IMR-90 (cell line): ENCODE measurements around the gene P2RY2. TPM values are rescaled to one million over a fixed set of nuclear protein-coding genes. Genes with fewer than 3 reads are reported as not detected.

ENCODE experiments used
- ATAC-seq: fragments of 200-7000 bp; cut with Tn5 transposase; 2 replicates; pipeline ENCODE4 v1.9.1; 2020; ENCODE audit warnings: low read depth, mild to moderate bottlenecking, moderate library complexity
- BruUV-seq: library from RNA; stranded (reverse); fragments of 400-500 nt; replicated peaks from 2 replicates; lab custom pipeline; 2021; lab: Mats Ljungman, UMichigan
- CTCF ChIA-PET: fragments of 300-600 bp; formaldehyde crosslinking; extraction: SDS; loops from one replicate; lab custom pipeline; 2021; ENCODE audit warnings: antibody characterized with exemption; lab: Yijun Ruan, JAX
- POLR2A ChIA-PET: fragments of 300-600 bp; sonication (Branson Sonifier 250); formaldehyde crosslinking; loops from one replicate; lab custom pipeline; 2022; ENCODE audit warnings: antibody characterized with exemption; ENCODE audit not compliant: unreplicated experiment; lab: Charles Lee
- DNase-seq: peaks from one replicate; pipeline ENCODE4 v3.0.0; 2013
- H2AFZ ChIP-seq: replicated peaks from 2 replicates; pipeline ENCODE3; 2013; ENCODE audit warnings: low read length, mild to moderate bottlenecking; ENCODE audit not compliant: poor library complexity
- H2AK5ac ChIP-seq: 2 replicates; pipeline ENCODE4 v1.6.1; 2013; ENCODE audit warnings: low read depth, low read length, inconsistent platforms
- H2AK9ac ChIP-seq: replicated peaks from 2 replicates; pipeline ENCODE3; 2013; ENCODE audit warnings: mild to moderate bottlenecking, low read depth, low read length, moderate library complexity; ENCODE audit not compliant: poor library complexity
- H2BK120ac ChIP-seq: 2 replicates; pipeline ENCODE4 v1.6.1; 2013; ENCODE audit warnings: low read depth, low read length, inconsistent platforms
- H2BK15ac ChIP-seq: 3 replicates; pipeline ENCODE4 v1.6.1; 2013; ENCODE audit warnings: low read depth, low read length, inconsistent platforms
- H2BK20ac ChIP-seq: 2 replicates; pipeline ENCODE4 v1.6.1; 2013; ENCODE audit warnings: low read depth, mild to moderate bottlenecking, inconsistent platforms, low read length, moderate library complexity
- H2BK5ac ChIP-seq: 2 replicates; pipeline ENCODE4 v1.6.1; 2013; ENCODE audit warnings: mild to moderate bottlenecking, low read depth, low read length, inconsistent platforms; ENCODE audit not compliant: poor library complexity, severe bottlenecking
- H3K14ac ChIP-seq: replicated peaks from 2 replicates; pipeline ENCODE4 v1.6.1; 2013; ENCODE audit warnings: low read depth, low read length, inconsistent platforms
- H3K18ac ChIP-seq: 2 replicates; pipeline ENCODE4 v1.6.1; 2013; ENCODE audit warnings: low read depth, low read length, control low read depth
- H3K23ac ChIP-seq: 2 replicates; pipeline ENCODE4 v1.6.1; 2013; ENCODE audit warnings: low read depth, low read length, inconsistent platforms
- H3K27ac ChIP-seq: 2 replicates; pipeline ENCODE4 v1.5.1; 2013; ENCODE audit warnings: mild to moderate bottlenecking, control low read depth, low read length; ENCODE audit not compliant: insufficient read depth
- H3K27me3 ChIP-seq: 2 replicates; pipeline ENCODE4 v1.6.1; 2013; ENCODE audit warnings: low read length; ENCODE audit not compliant: control insufficient read depth, insufficient read depth
- H3K36me3 ChIP-seq: 2 replicates; pipeline ENCODE4 v1.6.1; 2013; ENCODE audit warnings: low read length, mixed read lengths; ENCODE audit not compliant: control insufficient read depth, insufficient read depth
- H3K4ac ChIP-seq: 2 replicates; pipeline ENCODE4 v1.6.1; 2013; ENCODE audit warnings: low read depth, low read length, inconsistent platforms
- H3K4me1 ChIP-seq: 2 replicates; pipeline ENCODE4 v1.6.1; 2013; ENCODE audit warnings: low read length, mixed read lengths; ENCODE audit not compliant: control insufficient read depth, insufficient read depth
- H3K4me2 ChIP-seq: 2 replicates; pipeline ENCODE4 v1.6.1; 2013; ENCODE audit warnings: low read depth, mild to moderate bottlenecking, control low read depth, low read length, moderate library complexity
- H3K4me3 ChIP-seq: 2 replicates; pipeline ENCODE4 v1.5.1; 2013; ENCODE audit warnings: low read depth, mild to moderate bottlenecking, control low read depth, low read length, moderate library complexity; ENCODE audit not compliant: insufficient read depth
- H3K56ac ChIP-seq: 2 replicates; pipeline ENCODE4 v1.6.1; 2013; ENCODE audit warnings: low read length, inconsistent platforms; ENCODE audit not compliant: insufficient read depth; ENCODE audit errors: extremely low read depth
- H3K79me1 ChIP-seq, 2 experiments: 2 replicates each; pipeline ENCODE4 v1.6.1; 2013; ENCODE audit warnings: low read length in 2 of 2, inconsistent platforms in 1 of 2, low read depth in 1 of 2
- H3K9ac ChIP-seq: 2 replicates; pipeline ENCODE4 v1.6.1; 2013; ENCODE audit warnings: low read depth, low read length, control low read depth
- H3K9me1 ChIP-seq: 2 replicates; pipeline ENCODE4 v1.6.1; 2013; ENCODE audit warnings: low read length, inconsistent platforms; ENCODE audit not compliant: insufficient read depth
- H3K9me3 ChIP-seq: 2 replicates; pipeline ENCODE4 v1.6.1; 2013; ENCODE audit warnings: low read length; ENCODE audit not compliant: control insufficient read depth, insufficient read depth
- H4K20me1 ChIP-seq: 2 replicates; pipeline ENCODE4 v1.6.1; 2013; ENCODE audit warnings: low read length, inconsistent platforms; ENCODE audit not compliant: insufficient read depth
- H4K5ac ChIP-seq: 2 replicates; pipeline ENCODE4 v1.6.1; 2013; ENCODE audit warnings: mild to moderate bottlenecking, low read depth, low read length, control low read depth
- H4K8ac ChIP-seq, 2 experiments: 2 replicates each; pipeline ENCODE4 v1.6.1; 2013; ENCODE audit warnings: low read depth in 2 of 2, low read length in 2 of 2, control low read depth in 1 of 2, inconsistent platforms in 1 of 2
- H4K91ac ChIP-seq: 2 replicates; pipeline ENCODE4 v1.6.1; 2013; ENCODE audit warnings: low read depth, low read length, inconsistent platforms; ENCODE audit not compliant: insufficient read depth
- CEBPB ChIP-seq: IDR thresholded peaks from 2 replicates; pipeline ENCODE4 v1.6.1; 2012; ENCODE audit warnings: low read depth, low read length, improper control_type of control experiment
- FOS ChIP-seq: fragments of 150-350 bp; IDR thresholded peaks from 2 replicates; pipeline ENCODE4 v1.6.1; 2016; ENCODE audit warnings: low read depth, low read length
- MAZ ChIP-seq: IDR thresholded peaks from 2 replicates; pipeline ENCODE4 v1.6.1; 2012; ENCODE audit warnings: low read depth, mild to moderate bottlenecking, low read length, improper control_type of control experiment, moderate library complexity, borderline replicate concordance
- WGBS, 2 experiments: methylation state at CpG; one replicate each; pipeline versions ENCODE4 v1.1.5 to v1.1.7; 2013; ENCODE audit warnings: missing lambda C conversion rate in 2 of 2; ENCODE audit not compliant: insufficient read length in 1 of 2; ENCODE audit errors: extremely low coverage in 2 of 2; 5-methylcytosine and 5-hydroxymethylcytosine counted together
- dilution Hi-C: fragments of 300-500 bp; cut with HindIII; formaldehyde crosslinking; loops from one replicate; pipeline ENCODE4 v1.14.3; 2018; ENCODE audit warnings: low sequenced_read_pairs; ENCODE audit not compliant: unreplicated experiment
- in situ Hi-C: fragments of 300-500 bp; cut with MboI; formaldehyde crosslinking; loops from 3 replicates; pipeline ENCODE4 v1.14.3; 2019; ENCODE audit warnings: low sequenced_read_pairs, inconsistent platforms, mixed read lengths
- intact Hi-C: fragments of 100-400 bp; cut with micrococcal nuclease; formaldehyde crosslinking; loops from 2 replicates; pipeline ENCODE4 v1.10.0; 2022
- polyA plus RNA-seq, 3 experiments: library from polyadenylated mRNA; depleted of rRNA; stranded (reverse); fragments of >200 nt; gene quantifications; 2 replicates each; pipeline ENCODE4 v1.2.3, GENCODE V29; 2012; ENCODE audit warnings: low replicate concordance in 1 of 3
- total RNA-seq: library from RNA; depleted of rRNA; stranded (reverse); fragments of >200 nt; gene quantifications from 2 replicates; pipeline ENCODE4 v1.2.3, GENCODE V29; 2012

P2RY2 gene
- total and polyA plus RNA-seq, 2 of the 4 experiments (the other 2 are of a cell fraction) = not detected

- DNase-seq = no peak
- Histone ChIP-seq H3K9me1 (no peaks in the 10 kb centered on the region; the same call in 1 of the 2 replicates), H2AK5ac (no peak overlapping the region), H2AK9ac (peak overlapping the region; percentile 58), H3K79me1 (no peaks in the 10 kb centered on the region), H2AFZ (peak overlapping the region; percentile 58), H2BK15ac (no peak overlapping the region), H3K9me3 (no peaks in the 10 kb centered on the region), H4K91ac (no peak overlapping the region), H3K36me3 (no peaks in the 10 kb centered on the region), H3K27me3 (peaks cover 54% of the 10 kb centered on the region), H3K27ac (no peak overlapping the region), H3K4me1 (0 out of 2 replicates have a peak, but pooled peaks cover 2% of the 10 kb centered on the region), H3K4me2 (no peak overlapping the region), H3K4me3 (no peak overlapping the region), H3K14ac (no peak overlapping the region), H2BK120ac (no peak overlapping the region), H3K18ac (no peak overlapping the region), H2BK20ac (no peak overlapping the region), H4K20me1 (no peaks in the 10 kb centered on the region), H4K5ac (no peak overlapping the region), H2BK5ac (no peak overlapping the region), H3K23ac (no peak overlapping the region), H3K56ac (no peak overlapping the region), H4K8ac (no peak overlapping the region), H3K9ac (no peak overlapping the region), H3K4ac (no peak overlapping the region)
- WGBS, 2 experiments = 87% methylated on average over 3 of the region's 8 CpGs; no CpG with 5 or more reads in 1 of the 2 experiments
- POLR2A ChIA-PET = no interaction called here
- CTCF ChIA-PET = no interaction called here
- in situ Hi-C loops (no loop called here), intact Hi-C loops (no loop called here), dilution Hi-C loops (no loop called here)
- no peak for ATAC-seq
- no peak for TF ChIP-seq MAZ
- TF ChIP-seq FOS = no peak
- TF ChIP-seq CEBPB = no peak
- no TSS peak for BruUV-seq
These were observed 49.9 kb downstream of the P2RY2 start for GRCh38 chr11:73267906-73268540.
